RPMI7951 (cell line): ENCODE results near the gene NR6A1. TPM values are rescaled to one million over a fixed set of nuclear protein-coding genes. Genes with fewer than 3 reads are reported as not detected.
A peak's percentile ranks its signal among the peaks of the same experiment; 100 is the strongest.

Experiments used
- DNase-seq: peaks from one replicate; pipeline ENCODE4 v3.0.0-alpha.2; 2012; ENCODE audit warnings: low read depth
- total RNA-seq: library from RNA; depleted of rRNA; stranded (reverse); fragments of >200 nt; shearing (Covaris generic); gene quantifications from 2 replicates; pipeline ENCODE4 v1.2.3, GENCODE V29; 2014

The NR6A1 gene
- total RNA-seq, 1 experiment from 2014 or later, result 1.4 TPM

GRCh38 chr9:124724415-124725067, 46.6 kb downstream of the NR6A1 start:
- DNase-seq, result no peak

DNA sequence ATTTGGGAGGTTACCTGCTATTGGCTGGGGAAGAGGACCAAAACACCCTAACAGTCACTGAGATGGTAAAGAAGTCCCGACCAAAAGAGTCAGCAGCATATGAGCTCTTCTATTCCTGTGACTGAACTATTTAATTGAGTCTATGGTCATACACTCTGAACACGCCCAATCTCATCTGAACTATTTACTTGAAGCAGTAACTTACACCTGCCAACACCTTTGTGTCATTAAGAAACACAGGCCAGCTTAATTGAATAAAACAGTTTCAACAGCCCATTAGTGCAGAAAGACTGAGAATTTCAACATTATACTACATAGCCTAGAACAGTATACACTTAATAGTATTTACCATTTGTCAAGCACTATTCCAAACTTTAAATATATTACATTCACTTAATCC, 47.8 kb downstream of the NR6A1 start:
- DNase-seq, result no peak

- DNase-seq, result peak; percentile 60
These were observed 49.8 kb downstream of the NR6A1 start for GRCh38 chr9:124721109-124721906.

GRCh38 chr9:124720429-124721108, 50.5 kb downstream of the NR6A1 start:
- no peak for DNase-seq

DNA sequence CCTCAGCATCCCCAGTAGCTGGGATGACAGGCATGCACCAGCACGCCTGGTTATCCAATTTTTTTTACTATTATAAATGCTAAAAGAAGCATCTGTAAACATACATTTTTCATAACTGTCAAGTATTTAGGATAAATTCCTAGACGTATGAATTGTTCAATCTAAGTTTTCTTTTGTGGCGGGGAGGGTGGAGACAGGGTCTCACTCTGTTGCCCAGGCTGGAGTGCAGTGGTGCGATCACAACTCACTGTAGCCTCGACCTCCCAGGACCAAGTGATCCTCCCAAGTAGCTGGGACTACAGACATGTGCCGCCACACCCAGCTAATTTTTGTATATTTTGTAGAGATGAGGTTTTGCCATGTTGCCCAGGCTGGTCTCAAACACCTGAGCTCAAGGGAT, 52.2 kb downstream of the NR6A1 start:
- no peak for DNase-seq

GRCh38 chr9:124717597-124717996, 53.5 kb downstream of the NR6A1 start:
- no peak for DNase-seq

DNA sequence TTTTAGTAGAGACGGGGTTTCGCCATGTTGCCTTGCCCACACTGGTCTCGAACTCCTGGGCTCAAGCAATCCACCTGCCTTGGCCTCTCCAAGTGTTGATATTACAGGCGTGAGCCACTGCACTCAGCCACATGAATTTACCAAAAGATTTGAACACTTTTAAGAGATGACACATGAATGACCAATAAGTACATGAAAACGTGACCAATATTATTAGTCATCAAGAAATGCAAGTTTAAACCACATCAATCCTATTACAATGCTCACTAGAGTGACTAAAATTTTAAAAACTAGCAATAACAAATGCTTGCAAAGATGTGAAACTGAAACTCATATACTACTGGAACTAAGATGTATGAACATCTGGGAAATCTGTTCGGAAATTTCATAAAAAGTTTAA, 54.3 kb downstream of the NR6A1 start:
- peak; percentile 57 for DNase-seq

DNA sequence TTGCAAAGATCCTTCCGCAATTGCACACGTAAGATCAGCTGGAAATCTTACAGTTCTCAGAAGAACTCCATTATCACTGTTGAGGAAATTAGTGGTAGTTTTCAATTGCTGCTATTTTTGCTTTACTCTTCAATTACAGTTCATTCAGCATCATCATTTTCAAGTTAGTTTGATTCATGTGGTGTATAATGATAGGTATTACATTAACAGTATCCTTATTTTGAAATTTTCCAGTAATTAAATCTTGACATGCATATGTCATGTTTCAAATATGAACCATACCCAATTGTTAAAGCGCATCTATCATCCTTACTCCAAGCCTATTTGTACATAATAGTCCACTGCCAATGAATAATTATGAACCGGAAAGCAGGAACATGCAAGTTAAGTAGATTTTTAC, 60.3 kb downstream of the NR6A1 start:
- no peak for DNase-seq

- no peak for DNase-seq
These were observed 61.8 kb downstream of the NR6A1 start for GRCh38 chr9:124709292-124709690.

- DNase-seq, result peak; percentile 96
These were observed 62.3 kb downstream of the NR6A1 start for GRCh38 chr9:124708633-124709291.

GRCh38 chr9:124708074-124708473, 63.0 kb downstream of the NR6A1 start:
- DNase-seq, result peak; percentile 65

GRCh38 chr9:124707666-124708065, 63.4 kb downstream of the NR6A1 start:
- no peak for DNase-seq

DNA sequence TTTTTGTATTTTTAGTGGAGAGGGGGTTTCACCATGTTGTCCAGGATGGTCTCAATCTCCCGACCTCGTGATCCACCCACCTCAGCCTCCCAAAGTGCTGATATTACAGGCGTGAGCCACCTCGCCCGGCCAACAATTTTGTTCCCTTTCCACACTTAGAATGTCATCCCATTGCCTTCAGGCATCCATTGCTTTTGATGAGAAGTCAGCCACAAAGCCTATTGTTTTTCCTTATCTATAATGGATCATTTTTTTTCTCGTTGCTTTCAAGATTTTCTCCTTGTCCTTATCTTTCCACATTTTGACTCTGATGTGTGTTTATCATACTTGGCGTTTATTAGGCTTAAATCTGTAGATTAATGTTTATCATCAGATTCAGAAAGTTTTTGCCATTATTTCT, 64.4 kb downstream of the NR6A1 start:
- DNase-seq, result no peak

GRCh38 chr9:124699575-124699974, 71.5 kb downstream of the NR6A1 start:
- no peak for DNase-seq

DNA sequence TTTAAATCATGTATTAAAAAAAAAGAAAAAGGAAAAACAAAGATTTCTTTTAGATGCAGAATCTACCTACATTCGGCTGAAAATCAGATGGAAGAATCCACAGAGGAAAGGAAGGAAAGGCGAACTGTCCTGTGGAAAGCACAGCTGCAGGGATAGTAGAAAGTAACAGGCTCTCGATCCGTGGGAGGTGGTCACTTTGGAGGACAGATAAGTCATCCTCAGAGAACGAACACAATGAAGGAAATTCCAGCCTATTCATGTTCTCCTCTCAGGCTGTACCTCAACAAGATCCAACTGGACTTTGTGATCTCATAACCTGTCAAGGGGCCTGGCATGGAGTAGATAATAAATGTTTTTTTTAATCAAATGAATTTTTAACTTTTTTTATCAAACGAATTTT, 72.8 kb downstream of the NR6A1 start:
- peak; percentile 57 for DNase-seq

DNA sequence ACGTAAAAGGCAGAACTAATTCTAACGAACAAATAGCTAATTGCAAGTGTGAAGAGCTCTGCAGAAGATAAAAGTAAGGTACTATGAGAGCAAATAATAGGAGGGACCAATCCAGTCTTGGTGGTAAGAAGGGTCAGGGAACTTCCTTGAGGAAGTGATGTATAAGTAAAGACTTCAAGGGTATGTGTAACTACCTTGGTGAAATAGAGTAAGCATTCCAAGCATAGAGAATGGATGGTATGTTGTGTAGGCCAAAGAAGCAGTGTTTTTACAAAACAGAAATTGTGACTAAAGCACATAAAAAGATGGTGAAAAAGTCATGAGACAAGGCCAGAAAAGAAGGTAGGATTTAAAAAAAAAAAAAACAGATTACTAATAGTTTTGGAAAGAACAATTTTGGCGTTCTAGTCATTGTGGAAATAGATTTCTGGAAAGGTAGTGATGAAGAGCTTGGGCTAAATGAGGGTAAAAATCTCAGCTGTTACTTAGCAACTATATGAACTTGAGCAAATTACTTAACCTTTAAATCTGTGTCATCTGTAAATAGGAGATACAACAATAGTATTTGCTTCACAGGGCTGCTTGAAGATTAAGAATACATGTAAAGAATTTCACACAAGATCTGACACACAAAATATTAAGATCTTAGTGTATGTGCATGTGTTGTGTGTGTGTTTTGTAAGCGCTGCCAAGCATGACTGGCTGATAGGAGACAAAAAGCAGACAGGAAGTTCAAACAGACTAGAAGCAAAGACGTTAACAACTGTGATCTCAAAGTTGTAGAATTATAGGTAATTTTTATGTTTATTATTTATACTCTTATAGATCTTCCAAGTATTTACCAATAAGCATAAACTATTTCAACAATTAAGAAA, 73.5 kb downstream of the NR6A1 start:
- no peak for DNase-seq

GRCh38 chr9:124696101-124696500, 75.0 kb downstream of the NR6A1 start:
- DNase-seq, result peak; percentile 67

DNA sequence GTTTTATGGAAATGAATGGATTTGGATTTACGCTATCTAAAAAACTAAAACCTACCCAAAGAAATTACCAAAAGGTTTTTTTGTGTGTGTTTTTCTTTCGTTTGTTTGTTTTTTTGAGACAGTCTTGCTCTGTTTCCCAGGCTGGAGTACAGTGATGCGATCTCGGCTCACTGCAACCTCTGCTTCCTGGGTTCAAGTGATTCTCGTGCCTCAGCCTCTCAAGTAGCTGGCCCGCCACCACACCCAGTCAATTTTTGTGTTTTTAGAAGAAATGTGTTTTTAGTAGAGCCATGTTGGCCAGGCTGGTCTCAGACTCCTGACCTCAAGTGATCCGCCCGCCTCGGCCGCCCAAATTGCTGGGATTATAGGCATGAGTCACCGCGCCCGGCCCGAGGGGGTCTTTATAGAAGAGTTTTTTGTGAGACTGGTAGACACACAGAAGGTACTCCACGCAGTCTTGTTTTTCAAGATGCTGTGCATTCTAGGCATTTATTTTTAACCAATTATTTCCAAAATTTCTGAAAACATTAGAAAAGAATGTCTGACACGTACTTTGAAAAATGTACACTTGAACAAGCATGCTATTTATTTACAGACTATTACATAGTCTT, 75.7 kb downstream of the NR6A1 start:
- peak; percentile 85 for DNase-seq

- DNase-seq, result no peak
These were observed 76.5 kb downstream of the NR6A1 start for GRCh38 chr9:124694414-124695279.

DNA sequence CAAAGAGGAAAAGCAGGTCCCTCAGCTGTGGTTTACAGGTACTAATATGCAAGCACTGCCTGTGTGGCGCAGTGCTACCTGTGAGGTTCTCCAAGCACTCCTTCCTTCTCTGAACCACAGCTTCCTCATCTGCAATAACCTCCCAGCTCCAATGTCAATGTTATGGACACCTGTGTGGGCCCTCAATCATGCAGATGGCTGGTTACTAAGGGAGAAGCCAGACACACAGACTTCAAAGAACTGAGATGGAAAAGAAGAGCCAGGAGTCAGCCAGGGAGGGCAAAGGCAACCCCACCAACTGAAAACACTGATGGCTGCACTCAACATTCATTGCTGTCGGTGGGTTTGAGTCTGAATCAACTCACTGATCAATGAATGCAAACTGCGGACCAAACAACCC, 77.7 kb downstream of the NR6A1 start:
- DNase-seq, result no peak
